Stimulated activated CD4-positive, alpha-beta T cell treated with anti-CD3 and anti-CD28 coated beads, Interleukin-2, amount 100 ng/mL, for 4 hours (primary cell): ENCODE results near the gene CELF3.
"Not testable (repeated sequence)": the region's sequence is repeated elsewhere in the genome, so short reads cannot be mapped to it uniquely, and the experiment has no call there.

ENCODE experiments used
- DNase-seq: peaks from one replicate; pipeline ENCODE4 v3.0.0-alpha.2; 2020; ENCODE audit warnings: low read depth

CELF3 gene

GRCh38 chr1:151703813-151704212 is 12.8 kb downstream of the CELF3 start:
- no peak for DNase-seq

DNA sequence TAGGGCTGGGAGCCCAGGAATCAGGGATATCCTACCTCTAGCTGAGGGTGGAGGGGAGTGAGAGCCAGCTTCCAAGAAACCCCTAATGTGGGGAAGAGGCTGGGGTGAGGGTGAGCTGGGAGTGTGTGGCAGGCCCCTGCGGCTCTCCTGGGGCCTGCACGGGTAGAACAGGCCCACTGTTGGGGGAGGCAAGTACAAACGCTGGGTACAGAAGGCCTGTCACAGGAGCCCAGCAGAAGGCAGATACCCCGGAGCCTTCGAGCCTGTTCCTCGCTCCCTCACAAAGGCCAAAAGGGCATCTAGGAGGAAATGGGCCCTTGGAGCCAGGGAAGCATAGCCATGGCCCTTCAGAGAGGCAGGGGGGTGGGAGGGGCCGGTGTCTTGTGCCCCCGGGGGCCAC is 13.7 kb downstream of the CELF3 start:
- no peak for DNase-seq

- no peak for DNase-seq
These were observed 15.1 kb downstream of the CELF3 start for GRCh38 chr1:151701515-151701914.

DNA sequence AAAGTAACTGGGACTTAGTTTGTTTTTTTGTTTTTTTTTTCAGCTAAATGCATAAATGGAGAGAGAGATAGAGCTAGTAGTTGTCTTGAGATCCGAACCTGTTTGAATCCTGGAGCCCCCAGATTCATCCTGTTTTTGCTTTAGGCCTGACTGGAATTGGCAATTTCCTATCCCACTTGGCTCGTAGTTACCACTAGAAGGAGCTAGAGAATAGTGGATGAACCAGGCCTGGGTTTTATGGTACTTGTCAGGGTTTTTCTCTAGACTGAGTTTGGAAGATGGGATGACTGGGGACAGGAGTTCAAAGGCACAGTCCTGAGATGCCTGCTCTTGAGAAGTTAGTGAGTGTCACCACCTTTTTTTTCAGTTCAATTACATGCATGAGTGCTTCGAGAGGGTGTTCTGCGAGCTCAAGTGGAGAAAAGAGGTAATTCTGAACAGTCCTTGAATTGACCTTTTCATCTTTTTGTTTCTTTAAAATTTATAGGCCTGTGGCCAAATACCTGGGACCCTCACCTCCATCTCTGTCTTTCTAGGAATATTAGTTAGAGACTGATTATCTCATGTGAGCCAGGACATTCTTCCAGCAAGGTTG is 23.4 kb downstream of the CELF3 start:
- DNase-seq, result no peak

GRCh38 chr1:151692226-151692625 is 24.4 kb downstream of the CELF3 start:
- no peak for DNase-seq

DNA sequence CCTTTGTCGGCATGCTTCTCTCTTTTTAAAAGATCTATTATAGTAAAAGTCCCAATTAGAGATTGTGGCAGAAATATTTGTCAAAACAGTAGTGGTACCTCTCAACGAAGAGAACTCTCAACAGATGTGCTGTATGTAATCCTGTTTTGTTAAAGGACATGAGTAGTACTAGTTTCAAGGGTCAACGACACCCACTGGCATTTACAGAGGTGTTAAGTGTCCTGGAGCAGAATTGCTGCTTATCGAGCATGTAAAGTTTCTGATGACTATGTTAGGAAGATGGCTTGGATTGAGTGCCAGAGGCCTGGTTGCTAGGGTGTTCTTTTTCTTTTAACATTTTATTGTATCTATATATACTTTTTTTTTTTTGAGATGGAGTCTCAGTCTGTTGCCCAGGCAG is 27.1 kb downstream of the CELF3 start:
- DNase-seq, result no peak

DNA sequence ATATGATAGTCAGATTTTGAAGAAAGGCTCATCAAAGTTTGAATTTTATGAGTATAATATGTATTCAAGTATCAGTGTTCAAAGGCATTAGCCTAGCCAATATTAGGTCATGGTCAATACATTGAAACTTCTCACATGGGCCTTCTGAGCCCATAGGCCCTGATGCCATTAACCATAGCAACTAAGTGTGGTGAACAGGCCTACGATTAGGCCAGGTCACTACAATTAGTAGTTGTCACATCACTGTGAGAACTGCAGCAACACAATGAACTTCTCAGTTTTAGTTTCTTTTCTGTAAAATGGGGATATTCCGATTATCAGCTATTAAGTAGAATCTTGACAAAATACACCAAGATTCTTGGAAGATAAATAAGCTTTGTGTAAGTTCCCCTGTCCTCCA is 30.0 kb downstream of the CELF3 start:
- DNase-seq, result no peak

DNA sequence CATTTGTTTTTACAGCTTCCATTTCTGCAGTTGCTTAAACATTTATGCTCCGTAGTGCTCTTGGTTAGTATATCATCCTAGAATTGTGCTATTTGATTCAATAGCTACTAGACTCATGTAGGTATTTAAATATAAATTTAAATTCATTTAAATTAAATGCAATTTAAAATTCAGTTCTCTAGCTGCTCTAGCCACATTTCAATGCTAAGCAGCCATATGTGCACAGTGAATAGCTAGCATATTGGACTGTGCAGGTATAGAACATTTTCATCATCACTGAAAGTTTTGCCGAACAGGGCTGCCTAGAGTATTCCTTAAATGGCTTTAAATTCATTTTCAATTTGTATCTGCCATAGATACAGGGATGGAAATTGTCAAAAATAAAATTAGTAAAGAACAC is 32.5 kb downstream of the CELF3 start:
- no peak for DNase-seq

GRCh38 chr1:151682901-151683300 is 33.7 kb downstream of the CELF3 start:
- DNase-seq, result not testable (repeated sequence)

DNA sequence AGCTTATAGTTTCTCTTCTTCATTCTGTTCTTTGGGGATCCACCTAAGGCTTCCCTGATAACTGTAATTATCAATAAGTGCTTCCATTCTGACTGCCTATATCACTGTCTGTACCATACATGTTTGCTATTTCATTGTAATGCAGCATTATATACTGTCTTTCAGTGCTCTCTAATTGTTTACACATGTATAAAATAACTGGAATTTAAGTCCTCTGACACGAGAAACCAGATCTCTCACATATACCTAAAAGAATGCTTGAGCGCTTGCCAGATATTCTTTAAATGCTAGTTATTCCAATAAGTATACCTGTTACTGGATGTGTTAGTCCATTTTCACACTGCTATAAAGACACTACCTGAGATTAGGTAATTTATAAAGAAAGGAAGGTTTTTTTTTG is 34.7 kb downstream of the CELF3 start:
- DNase-seq, result no peak

DNA sequence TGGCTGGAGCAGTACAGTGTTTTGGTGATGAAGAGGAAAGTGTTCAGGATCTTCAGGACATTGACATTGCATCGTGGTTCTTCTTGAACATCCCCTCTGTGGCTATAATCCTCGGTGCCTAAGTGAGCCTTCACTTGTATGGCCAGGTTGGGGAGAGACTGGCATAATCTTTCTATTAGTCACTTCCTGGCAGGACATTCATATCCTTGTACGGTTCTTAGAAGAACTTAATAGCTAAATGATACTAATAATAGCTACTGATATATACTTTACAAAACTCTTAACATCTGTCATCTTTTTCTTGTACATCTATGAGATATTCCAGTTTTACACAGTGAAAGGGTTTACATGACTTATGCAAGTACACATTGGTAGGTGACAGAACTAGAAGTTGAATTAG is 35.8 kb downstream of the CELF3 start:
- no peak for DNase-seq

- DNase-seq, result no peak
These were observed 36.2 kb downstream of the CELF3 start for GRCh38 chr1:151680391-151680790.

GRCh38 chr1:151673407-151673806 is 43.2 kb downstream of the CELF3 start:
- DNase-seq, result no peak

DNA sequence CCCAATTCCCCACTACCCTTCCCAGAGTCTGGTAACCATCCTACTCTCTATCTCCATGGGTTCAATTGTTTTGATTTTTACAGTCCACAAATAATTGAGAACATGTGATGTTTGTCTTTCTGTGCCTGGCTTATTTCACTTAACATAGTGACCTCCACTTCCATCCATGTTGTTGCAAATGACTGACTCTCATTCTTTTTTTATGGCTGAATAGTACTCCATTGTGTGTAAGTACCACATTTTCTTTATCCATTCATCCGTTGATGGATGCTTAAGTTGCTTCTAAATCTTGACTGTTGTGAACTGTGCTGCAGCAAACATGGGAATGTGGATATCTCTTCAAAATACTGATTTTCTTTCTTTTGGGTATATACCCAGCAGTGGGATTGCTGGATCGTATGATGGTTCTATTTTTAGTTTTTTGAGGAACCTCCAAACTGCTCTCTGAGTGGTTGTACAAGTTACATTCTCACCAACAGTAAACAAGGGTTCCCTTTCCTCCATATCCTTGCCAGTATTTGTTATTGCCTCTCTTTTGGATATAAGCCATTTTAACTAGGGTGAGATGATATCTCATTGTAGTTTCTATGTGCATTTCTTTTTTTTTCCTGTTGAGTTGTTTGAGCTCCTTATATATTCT is 46.4 kb downstream of the CELF3 start:
- not testable (repeated sequence) for DNase-seq

- DNase-seq, result no peak
These were observed 48.5 kb downstream of the CELF3 start for GRCh38 chr1:151668090-151668489.

GRCh38 chr1:151661751-151662150 is 54.9 kb downstream of the CELF3 start:
- no peak for DNase-seq

DNA sequence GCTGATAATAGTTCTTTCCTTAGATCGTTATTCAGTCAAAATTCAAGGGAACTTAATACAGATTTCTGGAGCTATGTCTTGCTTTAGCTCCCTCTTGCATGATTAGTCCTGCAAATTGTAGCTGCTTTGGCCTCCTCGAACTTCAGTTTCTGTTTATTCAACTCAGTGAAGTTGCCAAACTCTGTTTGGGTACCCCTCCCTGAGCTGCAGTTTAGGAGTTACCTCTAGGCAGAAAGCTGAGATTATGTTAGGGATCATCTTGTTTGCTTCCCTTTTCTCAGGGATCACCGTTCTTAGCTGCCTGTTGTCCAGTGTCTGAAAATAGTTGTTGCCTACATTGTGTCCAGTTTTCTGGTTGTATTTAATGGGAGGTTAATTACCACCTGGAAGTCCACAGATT is 61.2 kb downstream of the CELF3 start:
- no peak for DNase-seq

DNA sequence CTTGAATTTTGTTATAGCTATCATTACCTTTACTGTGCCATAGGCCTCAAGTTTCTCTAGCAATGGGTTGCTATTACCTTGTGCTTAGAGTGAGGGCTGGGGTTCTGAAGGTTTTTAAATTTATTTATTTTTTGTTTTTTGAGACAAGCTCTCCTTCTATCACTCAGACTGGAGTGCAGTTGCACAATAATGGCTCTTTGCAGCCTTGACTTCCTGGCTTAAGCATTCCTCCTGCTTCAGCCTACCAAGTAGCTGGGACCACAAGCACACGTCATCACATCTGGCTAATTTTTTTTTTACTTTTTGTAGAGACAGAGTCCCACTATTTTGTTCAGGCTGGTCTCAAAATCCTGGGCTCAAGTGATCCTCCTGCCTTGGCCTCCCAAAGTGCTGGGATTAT is 63.2 kb downstream of the CELF3 start:
- no peak for DNase-seq
